Hematopoietic multipotent progenitor cell (in vitro differentiated cells): ENCODE data around the gene CCDC116. TPM values are rescaled to one million over a fixed set of nuclear protein-coding genes. Genes with fewer than 3 reads are reported as not detected.
"Not testable (repeated sequence)": the region's sequence is repeated elsewhere in the genome, so short reads cannot be mapped to it uniquely, and the experiment has no call there.

ENCODE experiments used
- DNase-seq, 3 donors: peaks; one replicate each; pipeline ENCODE4 v3.0.0-alpha.2; 2011 to 2015; ENCODE audit warnings: low read depth in 2 of 3, low spot score in 2 of 3
- total RNA-seq: library from RNA; depleted of rRNA; stranded (reverse); fragments of >200 nt; gene quantifications from one replicate; pipeline ENCODE4 v1.2.3, GENCODE V29; 2012

The CCDC116 gene
- total RNA-seq, 1 donor, result 0.27 TPM

DNA sequence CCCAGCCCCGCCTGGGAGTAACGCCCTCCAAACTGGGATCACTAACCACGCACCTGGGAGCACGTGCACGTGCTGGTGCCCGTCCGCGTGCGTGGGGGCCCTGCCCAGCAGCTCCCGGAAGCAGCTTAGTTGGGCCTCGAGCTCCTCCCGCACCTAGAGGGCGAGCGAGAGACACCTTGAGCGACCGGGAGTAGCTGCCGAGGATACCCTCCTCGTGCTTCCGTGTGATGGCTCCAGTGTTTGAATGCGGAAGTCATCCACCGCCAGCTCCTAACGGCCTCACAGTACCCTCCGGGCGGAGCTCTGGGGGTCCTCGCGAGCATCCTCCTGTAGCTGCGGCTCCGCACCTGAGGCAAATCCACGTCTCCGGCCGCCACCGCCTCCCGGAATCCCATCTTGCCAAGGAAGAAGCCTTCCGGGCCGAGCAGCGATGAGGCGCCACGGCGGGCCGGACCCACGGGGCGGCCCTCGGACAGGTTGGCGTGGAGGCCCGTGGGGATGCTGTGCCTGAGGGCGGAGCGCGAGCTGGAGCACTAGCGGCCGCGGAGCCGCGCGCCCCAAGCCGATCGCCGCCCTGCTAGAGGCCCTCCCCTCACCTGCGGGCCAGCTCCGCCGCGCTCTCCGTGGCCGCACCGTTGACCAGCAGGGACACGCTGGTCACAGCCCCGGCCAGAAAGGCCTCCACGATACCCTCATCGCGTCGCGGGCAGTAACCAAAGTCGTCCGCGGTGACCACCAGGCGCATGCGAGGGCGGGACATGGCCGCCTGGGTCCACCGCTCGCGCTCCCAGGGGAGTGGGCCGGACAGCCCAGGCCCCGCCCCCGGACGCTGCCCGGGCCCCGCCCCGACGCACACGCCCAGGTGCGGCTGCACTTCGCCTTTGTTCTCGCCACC is 3.1 kb upstream of the CCDC116 start, which contains the start of gene YDJC:
YDJC (minus strand) TSS at position 768 of the 895 bp plus-strand sequence; CDS start at position 760, 8 bp downstream.
- peak; percentile 83 to 97 (median 95) for DNase-seq

DNA sequence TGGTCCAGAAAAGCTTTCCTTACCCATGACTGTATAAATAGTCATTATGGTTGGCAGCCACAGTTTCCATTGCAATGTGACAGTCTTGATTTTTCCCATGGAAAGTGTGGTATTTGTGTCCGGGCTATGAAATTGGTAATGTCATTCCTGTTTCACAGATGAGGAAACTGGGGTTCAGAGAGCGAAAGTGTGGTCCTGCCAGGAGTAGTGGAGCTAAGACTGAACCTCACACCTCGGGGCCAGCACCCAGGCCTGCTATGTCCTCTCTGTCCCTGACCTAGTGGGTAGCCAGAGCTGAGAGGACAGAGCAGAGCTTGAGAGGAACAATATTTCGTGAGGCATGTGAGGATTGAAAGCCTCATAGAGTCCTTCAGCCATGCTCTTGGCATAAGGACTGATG is 1.5 kb upstream of the CCDC116 start:
- no peak for DNase-seq

DNA sequence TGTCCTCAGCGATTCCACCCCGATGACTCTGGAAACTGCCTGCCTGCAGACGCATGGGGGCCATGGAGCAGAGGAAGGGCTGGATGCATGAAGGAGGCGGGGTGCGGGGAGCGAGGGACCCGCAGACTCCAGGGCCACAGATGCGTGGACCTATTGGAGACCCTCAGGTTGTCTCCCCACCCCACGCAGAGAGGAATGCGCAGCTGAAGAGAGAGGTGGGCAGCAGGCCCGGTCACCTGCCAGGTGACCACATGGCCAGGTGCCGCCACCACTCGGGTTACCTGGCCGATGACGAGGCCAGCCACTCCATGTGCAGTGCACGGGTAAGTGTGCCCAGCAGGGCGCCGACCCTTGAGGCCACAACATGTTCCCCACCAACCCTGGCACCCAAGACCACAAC is 371 bp downstream of the CCDC116 start:
- no peak for DNase-seq

DNA sequence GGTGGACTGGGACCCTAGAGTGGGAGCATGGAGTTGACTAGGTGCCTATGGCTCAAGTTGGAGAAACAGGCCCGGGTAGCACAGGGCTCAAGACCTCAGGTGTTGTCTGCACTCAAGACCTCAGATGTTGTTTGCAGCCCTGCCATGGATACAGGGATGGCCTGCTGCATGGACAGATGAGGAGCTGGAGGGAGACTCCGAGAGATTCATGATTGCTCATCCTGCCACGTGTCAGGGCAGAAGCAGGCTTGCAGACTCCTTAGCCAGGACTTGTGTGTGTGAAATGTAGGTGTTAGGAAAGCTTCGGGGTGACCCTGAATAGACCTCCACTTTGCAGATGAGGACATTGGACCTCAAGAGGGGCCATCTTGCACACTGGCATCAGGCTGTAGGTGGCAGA is 921 bp downstream of the CCDC116 start:
- no peak for DNase-seq

DNA sequence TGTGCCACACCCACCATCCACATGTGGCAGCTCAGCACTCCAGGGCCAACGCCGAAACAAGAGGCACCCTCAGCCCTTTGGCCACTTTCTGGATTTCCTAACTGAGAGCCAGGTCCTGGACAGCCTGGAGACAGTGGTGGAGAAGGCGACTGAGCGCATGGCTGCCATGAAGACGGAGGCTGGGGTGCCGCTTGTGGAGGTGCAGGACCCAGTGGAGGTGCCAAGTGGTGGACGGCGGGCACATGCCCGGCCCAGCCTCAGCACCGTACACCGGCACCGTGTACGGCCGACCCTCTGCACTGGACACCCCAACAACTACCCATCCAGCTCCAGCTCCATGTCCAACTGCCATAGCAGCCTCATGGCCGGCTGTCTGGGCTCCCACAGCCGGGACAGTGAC is 1.5 kb downstream of the CCDC116 start:
- no peak for DNase-seq

DNA sequence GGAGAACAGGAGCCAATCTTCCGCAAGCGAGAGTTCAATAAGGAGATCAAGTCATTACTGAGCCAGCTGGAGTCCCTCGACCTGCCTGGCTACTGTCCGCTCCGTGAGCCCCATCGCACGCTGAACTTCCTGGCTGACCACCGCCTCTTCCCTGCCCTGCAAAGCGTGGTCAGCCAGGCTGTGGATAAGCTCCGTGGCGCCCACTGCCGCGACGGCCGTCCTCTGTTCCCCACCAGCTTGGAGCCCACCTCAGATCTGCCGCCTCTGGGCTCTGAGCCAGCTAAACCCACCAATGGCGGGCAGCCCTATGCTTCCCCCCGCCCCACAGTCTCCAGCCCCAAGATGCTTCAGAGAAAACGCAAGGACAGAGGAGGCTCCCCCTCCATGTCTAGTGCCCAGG is 2.3 kb downstream of the CCDC116 start:
- no peak for DNase-seq

DNA sequence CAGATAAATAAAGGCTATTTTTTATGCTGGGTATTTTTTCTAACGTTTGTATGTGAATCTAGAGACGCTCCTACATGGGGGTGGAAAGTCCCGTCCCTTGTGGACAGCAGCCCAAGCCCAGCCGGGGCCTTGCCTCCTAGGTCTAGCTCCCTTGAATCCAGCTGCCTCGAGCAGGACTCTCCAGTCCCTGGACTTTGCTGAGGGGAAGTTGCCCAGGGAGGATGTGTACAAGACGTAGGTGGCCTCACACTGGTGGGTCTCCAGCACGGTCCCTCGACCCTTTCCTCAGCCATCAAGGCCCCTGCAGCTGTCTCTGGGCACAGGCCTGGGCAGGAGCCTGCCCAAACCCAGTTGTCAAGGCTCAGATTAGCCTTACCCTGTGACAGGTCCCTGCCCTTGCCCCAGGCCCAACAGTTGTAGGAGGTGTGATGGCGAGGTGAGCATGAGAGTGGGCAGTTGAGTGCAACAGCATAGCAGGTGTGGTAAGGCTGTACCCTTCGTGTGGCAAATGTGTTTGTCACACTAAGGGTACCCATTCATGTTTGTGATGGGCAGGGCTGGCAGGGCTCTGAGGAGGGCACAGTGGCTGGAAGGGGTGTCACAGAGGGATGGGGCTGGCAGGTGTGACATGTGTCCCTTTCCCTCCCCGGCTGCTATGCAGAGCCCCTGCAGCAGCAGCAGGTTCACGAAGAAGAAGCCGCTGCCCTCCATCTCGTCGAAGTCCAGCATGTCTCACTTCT is 3.4 kb downstream of the CCDC116 start:
- no peak for DNase-seq

DNA sequence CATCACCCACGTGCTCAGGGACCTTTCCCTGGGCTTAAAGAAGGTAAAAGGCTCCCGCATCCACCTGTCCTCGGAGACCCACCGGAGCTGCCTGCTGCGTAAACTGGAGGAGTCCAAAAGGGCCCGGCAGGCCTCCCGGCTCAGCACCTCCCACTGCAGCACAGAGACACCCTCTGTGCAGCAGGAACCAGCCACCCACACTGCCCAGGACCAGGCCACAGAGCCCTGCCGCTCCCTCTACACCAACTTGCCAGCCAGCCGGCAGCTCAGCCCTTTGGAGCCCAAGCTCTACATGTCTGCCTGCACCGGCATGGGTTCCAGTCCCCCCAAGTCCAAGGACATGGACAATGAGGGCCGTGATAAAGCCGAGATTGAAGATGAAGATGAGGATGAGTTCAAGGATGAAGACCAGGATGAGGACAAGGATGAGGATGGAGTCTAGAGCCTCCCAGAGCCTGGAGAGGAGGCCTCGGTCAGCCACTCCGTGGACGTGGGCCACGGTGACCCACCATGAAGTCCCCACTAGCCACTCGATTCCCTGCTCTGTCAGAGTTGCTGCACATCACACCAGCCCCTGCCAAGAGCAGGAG is 4.2 kb downstream of the CCDC116 start:
- DNase-seq, result no peak

DNA sequence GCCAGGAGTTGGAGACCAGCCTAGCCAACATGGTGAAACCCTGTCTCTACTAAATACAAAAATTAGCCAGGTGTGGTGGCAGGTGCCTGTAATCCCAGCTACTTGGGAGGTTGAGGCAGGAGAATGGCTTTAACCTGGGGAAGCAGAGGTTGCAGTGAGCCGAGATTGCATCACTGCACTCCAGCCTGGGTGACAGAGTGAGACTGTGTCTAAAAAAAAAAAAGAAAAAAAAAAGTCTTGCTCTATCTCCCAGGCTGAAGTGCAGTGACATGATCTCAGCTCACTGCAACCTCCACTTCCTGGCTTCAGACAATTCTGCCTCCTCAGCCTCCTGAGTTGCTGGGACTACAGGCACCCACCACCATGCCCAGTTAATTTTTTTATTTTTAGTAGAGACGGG is 4.9 kb downstream of the CCDC116 start:
- not testable (repeated sequence) for DNase-seq

DNA sequence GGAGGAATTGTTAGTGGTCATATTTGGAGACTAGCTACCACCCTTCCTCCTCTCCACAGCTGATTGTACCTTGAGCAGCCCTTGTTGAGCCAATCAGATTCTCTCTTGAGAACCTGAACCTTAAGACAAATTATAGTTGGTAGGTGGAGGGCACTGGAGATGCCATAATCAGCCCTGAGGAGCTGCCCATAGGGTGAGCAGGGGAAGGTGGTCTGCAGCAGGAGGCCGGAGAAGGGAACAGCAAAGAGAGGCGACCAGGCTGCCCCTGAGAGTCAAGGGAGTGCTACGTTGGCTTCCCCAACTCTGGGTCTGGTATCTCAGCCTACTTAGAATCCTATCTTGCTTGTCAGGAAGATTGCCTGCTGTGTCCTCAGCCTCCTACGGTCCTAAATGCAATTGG is 6.8 kb downstream of the CCDC116 start:
- no peak for DNase-seq

DNA sequence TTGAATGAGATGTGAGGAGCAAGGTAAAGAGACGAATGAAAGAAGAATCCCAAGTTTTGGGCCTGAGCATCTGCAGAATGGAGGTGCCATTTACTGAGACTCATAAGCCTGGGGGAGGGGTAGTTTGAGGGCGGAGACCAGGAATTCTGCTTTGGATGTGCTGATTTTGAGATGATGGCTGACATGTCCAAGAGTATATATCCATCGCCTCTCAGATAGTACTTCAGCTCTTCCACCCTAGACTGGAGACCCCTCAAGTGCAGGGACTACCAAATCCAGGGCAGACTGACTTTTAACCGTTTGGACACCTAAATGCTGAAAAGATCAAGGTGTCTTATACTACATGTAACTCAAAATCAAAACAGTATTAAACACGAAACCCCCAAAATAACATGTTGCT is 8.2 kb downstream of the CCDC116 start:
- DNase-seq, result no peak

DNA sequence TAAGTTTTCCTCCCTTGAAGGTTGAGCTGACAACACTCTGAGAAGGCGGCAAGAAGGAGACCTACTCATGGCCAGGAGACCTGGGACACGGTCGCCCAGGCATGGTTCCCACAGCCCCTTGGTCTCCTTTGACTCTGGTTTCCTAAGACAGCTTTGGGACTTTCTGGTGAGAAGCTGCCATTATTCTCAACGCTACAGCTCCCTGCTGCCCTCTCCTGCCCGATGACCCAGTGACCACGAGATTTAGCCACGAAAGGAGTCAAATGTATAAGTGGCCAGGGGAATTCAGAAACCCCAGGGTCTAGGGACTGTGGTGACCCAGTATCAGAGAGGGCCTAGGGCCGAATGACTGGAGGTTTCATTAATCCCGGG is 8.8 kb downstream of the CCDC116 start:
- peak in 1 of 3 donors; percentile 45 for DNase-seq

DNA sequence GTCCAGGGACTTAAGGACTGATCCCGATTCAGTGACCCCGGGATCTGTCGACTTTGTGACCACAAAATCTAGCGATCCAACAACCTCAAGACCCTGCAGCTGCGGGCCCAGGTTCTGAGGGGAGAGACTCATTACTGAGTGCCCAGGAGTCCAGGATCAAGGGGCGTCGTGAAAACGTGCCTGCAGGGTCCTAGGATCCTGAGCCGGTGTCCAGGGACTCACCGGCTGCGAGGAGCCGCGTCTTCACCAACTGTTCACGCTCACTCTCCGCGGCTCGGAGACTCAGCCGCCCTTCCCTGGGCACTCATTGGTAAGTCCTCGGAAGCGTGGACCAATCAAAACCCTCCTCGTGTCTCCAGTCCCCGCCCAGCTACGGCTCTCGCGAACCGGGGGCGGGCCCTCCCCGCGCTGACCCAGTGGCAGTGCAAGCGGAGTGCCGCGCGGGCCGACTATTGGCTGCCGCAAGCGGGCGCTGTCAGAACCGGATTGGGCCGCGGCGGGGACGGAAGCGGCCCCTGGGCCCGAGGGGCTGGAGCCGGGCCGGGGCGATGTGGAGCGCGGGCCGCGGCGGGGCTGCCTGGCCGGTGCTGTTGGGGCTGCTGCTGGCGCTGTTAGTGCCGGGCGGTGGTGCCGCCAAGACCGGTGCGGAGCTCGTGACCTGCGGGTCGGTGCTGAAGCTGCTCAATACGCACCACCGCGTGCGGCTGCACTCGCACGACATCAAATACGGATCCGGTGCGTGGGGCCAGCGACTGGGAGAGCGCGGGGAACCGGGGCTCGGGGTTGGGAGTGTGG is 9.4 kb downstream of the CCDC116 start, which contains the start of gene SDF2L1:
SDF2L1 (plus strand) TSS at position 514 of the 795 bp plus-strand sequence; CDS start at position 549, 35 bp downstream.
- DNase-seq, result peak; percentile 90 to 98 (median 97)

DNA sequence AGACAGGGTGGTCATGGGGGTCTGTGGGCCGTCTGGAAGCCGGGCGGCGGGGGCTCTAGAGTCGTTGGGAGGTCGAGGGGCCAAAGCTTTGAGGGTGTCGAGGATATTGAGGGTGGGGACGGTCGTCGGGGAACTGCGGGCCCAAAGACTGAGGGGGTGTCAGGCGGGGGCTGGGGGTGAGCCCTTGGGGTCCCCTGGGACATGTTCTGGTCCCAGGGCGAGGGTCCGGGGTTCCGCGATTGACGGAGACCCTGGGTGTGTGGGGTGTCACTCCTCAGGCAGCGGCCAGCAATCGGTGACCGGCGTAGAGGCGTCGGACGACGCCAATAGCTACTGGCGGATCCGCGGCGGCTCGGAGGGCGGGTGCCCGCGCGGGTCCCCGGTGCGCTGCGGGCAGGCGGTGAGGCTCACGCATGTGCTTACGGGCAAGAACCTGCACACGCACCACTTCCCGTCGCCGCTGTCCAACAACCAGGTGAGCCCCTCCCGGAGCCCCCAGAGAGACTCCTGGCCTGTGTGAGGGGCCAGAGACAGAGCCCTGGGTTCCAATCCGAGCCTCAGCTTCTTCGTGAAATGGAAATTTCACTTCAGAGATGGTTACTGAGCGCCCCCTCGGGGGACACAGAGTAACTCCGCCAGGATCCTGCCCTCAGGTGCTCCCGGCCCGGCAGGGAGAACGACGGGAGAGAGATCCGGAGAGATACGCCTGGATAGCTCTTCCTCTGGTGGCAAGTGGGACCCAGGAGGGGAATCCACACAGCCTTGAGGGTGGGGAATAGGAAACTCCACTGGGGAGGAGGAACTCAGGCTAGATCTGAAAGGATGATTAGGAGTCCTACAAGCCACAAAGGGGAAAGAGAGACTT is 10.3 kb downstream of the CCDC116 start:
- peak in 2 of 3 donors; percentile 53 to 55 for DNase-seq

DNA sequence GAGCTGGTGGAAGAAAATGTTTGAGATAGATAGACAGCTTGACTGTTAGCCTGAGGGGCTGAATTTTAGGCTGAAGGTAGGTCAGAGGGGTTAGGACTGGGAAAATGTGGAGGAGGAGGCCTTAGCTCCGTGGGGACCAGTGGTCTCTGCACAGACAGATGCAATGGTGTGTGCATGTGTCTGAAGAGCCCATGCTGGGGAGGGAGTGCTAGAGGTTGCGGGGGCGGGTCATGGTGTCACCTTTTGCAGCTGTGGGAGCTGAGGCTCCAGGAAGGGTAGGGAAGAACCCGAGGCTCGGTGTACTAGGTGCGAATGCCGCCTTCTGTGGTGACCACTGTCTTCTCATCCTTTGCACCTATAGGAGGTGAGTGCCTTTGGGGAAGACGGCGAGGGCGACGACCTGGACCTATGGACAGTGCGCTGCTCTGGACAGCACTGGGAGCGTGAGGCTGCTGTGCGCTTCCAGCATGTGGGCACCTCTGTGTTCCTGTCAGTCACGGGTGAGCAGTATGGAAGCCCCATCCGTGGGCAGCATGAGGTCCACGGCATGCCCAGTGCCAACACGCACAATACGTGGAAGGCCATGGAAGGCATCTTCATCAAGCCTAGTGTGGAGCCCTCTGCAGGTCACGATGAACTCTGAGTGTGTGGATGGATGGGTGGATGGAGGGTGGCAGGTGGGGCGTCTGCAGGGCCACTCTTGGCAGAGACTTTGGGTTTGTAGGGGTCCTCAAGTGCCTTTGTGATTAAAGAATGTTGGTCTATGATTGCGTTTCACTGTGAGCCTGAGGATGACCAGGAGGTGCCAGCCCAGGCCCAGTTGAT is 11.2 kb downstream of the CCDC116 start:
- no peak for DNase-seq

DNA sequence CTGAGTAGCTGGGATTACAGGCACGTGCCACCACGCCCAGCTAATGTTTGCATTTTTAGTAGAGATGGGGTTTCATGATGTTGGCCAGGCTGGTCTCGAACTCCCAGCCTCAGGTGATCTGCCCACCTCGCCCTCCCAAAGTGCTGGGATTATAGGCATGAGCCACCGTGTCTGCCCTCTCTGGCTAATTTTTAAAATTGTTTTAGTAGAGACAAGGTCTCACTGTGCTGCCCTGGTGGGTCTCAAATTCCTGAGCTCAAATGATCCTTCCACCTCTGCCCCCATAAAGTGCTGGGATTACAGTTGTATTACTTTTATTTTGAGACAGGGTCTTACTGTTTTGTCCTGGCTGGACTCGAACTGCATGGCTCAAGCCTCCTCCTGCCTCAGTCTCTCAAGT is 13.0 kb downstream of the CCDC116 start:
- DNase-seq, result not testable (repeated sequence)

DNA sequence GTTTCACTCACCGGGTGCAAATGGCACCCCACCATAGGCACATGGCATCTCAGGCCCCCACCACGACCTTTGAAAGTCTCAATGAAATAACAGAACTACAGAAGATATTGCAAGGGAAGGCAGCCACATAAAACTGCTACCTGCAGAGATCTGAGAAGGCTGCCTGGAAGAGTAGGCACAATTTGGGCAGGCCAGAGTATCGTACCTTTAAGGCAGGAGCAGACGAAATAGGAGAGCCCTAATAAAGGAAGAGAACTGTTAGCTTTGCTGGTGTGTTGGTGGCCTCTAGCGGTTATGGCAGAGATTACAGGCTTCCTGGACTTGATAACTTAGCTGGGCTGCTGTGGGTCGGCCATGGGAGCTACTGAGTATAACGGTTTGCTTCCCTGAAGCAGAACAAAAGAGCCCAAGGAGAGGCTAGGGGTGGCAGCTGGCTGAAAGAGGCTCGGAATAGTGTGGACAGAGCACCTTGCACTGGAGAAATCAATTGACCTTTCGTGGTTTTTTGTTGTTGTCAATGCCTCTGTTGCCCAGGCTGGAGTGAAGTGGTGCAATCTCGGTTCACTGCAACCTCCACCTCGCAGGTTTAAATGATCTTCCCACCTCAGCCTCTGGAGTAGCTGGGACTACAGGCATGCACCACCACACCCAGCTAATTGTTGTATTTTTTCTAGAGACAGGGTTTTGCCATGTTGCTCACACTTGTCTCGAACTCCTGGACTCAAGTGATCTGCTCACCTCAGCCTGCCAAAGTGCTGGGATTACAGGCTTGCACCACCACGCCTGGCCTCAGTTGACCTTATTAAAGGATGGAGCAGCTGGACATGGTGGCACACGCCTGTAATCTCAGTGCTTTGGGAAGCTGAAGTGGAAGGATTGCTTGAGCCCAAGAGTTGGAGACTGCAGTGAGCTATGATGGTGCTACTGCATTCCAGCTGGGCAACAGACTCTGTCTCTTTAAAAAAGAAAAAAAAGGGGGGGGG is 14.3 kb downstream of the CCDC116 start:
- DNase-seq, result peak in 2 of 3 donors; percentile 80 to 94
